Peyer's patch (tissue), 4 donors: ENCODE results near the gene GALNT2. TPM values are rescaled to one million over a fixed set of nuclear protein-coding genes. Genes with fewer than 3 reads are reported as not detected.

ENCODE experiments used
- DNase-seq, 3 donors: peaks; one replicate each; pipeline ENCODE4 v3.0.0-alpha.2; 2017 to 2019
- H3K27ac ChIP-seq, 4 donors: fragments of 200-600 bp; sonication (generic); one replicate each; pipeline ENCODE4 v1.5.1; 2016 to 2019
- H3K27me3 ChIP-seq, 2 donors: fragments of 200-600 bp; sonication (generic); one replicate each; pipeline ENCODE4 v1.5.1; 2019
- H3K36me3 ChIP-seq, 3 donors: fragments of 200-600 bp; sonication (generic); one replicate each; pipeline ENCODE4 v1.5.1; 2016 to 2019
- H3K4me1 ChIP-seq, 4 donors: fragments of 200-600 bp; sonication (generic); one replicate each; pipeline ENCODE4 v1.5.1; 2016 to 2019
- H3K4me3 ChIP-seq, 4 donors: fragments of 200-600 bp; sonication (generic); 1 replicate in 3 of 4; 2 replicates in 1 of 4; pipeline ENCODE4 v1.5.1; 2016 to 2019; ENCODE audit warnings: mild to moderate bottlenecking in 1 of 4
- H3K9me3 ChIP-seq, 4 donors: fragments of 200-600 bp; sonication (generic); one replicate each; pipeline ENCODE4 v1.5.1; 2016 to 2019; ENCODE audit warnings: mild to moderate bottlenecking in 1 of 4
- CTCF ChIP-seq, 6 experiments: fragments of 450-650 bp in 4 of 6; fragments of 200-600 bp in 2 of 6; sonication (generic) in 1 of 6; IDR thresholded peaks; one replicate each; pipeline ENCODE4 v1.5.1; 2017 to 2019; ENCODE audit warnings: antibody characterized with exemption in 6 of 6, mild to moderate bottlenecking in 3 of 6, moderate library complexity in 1 of 6
- POLR2A ChIP-seq, 2 donors: fragments of 450-650 bp; IDR thresholded peaks; one replicate each; pipeline ENCODE4 v1.5.1; 2017; ENCODE audit warnings: antibody characterized with exemption in 2 of 2, mild to moderate bottlenecking in 2 of 2, moderate library complexity in 2 of 2
- total RNA-seq, 4 donors: library from RNA; depleted of rRNA; stranded (reverse); fragments of >200 nt; gene quantifications; one replicate each; pipeline ENCODE4 v1.1.0, GENCODE V29; 2016

The GALNT2 gene
- total RNA-seq, 4 donors from 2014 or later: 36.3 to 52.5 (median 43.6) TPM

- H3K36me3 ChIP-seq: no peaks in the 10 kb centered on the region
- no peak overlapping the region for H3K4me3 ChIP-seq
- DNase-seq: no peak
- TF ChIP-seq CTCF (IDR thresholded peaks at IDR 0.05) (no peak), POLR2A (IDR thresholded peaks at IDR 0.05) (no peak)
- peaks cover 0 to 21% (median 4%) of the 10 kb centered on the region in 4 donors for H3K4me1 ChIP-seq
- H3K27ac ChIP-seq: no peak overlapping the region
- H3K27me3 ChIP-seq: no peaks in the 10 kb centered on the region
- no peaks in the 10 kb centered on the region for H3K9me3 ChIP-seq
These were observed 236.0 kb downstream of the GALNT2 start for GRCh38 chr1:230303069-230303468.

- Histone ChIP-seq H3K4me3 (no peak overlapping the region), H3K9me3 (no peaks in the 10 kb centered on the region), H3K36me3 (no peaks in the 10 kb centered on the region), H3K27me3 (no peaks in the 10 kb centered on the region), H3K27ac (no peak overlapping the region), H3K4me1 (peaks cover 0 to 24% (median 4%) of the 10 kb centered on the region in 4 donors)
- no peak for DNase-seq
- TF ChIP-seq POLR2A (IDR thresholded peaks at IDR 0.05) (no peak), CTCF (IDR thresholded peaks at IDR 0.05) (no peak)
These were observed 236.8 kb downstream of the GALNT2 start for GRCh38 chr1:230303822-230304221.

- Histone ChIP-seq H3K4me3 (no peak overlapping the region), H3K36me3 (no peaks in the 10 kb centered on the region), H3K4me1 (peaks cover 0 to 15% (median 0%) of the 10 kb centered on the region in 4 donors), H3K27ac (no peak overlapping the region), H3K9me3 (no peaks in the 10 kb centered on the region), H3K27me3 (no peaks in the 10 kb centered on the region)
- TF ChIP-seq POLR2A (IDR thresholded peaks at IDR 0.05) (no peak), CTCF (IDR thresholded peaks at IDR 0.05) (peak in 1 of 6 experiments; percentile 13)
- peak in 1 of 3 donors; percentile 31 for DNase-seq
These were observed 239.1 kb downstream of the GALNT2 start for GRCh38 chr1:230306169-230306568.

- DNase-seq: no peak
- no peaks in the 10 kb centered on the region for H3K36me3 ChIP-seq
- TF ChIP-seq POLR2A (IDR thresholded peaks at IDR 0.05) (no peak), CTCF (IDR thresholded peaks at IDR 0.05) (no peak)
These were observed 240.2 kb downstream of the GALNT2 start for GRCh38 chr1:230307213-230307612.

GRCh38 chr1:230308039-230308438 is 241.0 kb downstream of the GALNT2 start:
- TF ChIP-seq CTCF (IDR thresholded peaks at IDR 0.05) (no peak), POLR2A (IDR thresholded peaks at IDR 0.05) (no peak)
- peak overlapping the region in 1 of 4 donors; percentile 16 for H3K27ac ChIP-seq
- peaks cover 0 to 14% (median 0%) of the 10 kb centered on the region in 4 donors for H3K4me1 ChIP-seq
- no peaks in the 10 kb centered on the region for H3K27me3 ChIP-seq
- no peaks in the 10 kb centered on the region for H3K9me3 ChIP-seq
- H3K36me3 ChIP-seq: no peaks in the 10 kb centered on the region
- no peak overlapping the region for H3K4me3 ChIP-seq
- DNase-seq: peak in 2 of 3 donors; percentile 92 to 93

More at GRCh38 chr1:230307213-230307612, 240.2 kb downstream of the GALNT2 start:
- no peak overlapping the region for H3K27ac ChIP-seq
- peaks cover 0 to 14% (median 0%) of the 10 kb centered on the region in 4 donors for H3K4me1 ChIP-seq
- H3K27me3 ChIP-seq: no peaks in the 10 kb centered on the region
- H3K9me3 ChIP-seq: no peaks in the 10 kb centered on the region
- H3K4me3 ChIP-seq: no peak overlapping the region

GRCh38 chr1:230308821-230309220 is 241.8 kb downstream of the GALNT2 start:
- no peak for DNase-seq
- no peaks in the 10 kb centered on the region for H3K27me3 ChIP-seq
- no peaks in the 10 kb centered on the region for H3K36me3 ChIP-seq
- no peaks in the 10 kb centered on the region for H3K9me3 ChIP-seq
- TF ChIP-seq POLR2A (IDR thresholded peaks at IDR 0.05) (no peak), CTCF (IDR thresholded peaks at IDR 0.05) (no peak)
- no peak overlapping the region for H3K27ac ChIP-seq
- H3K4me3 ChIP-seq: no peak overlapping the region
- peaks cover 0 to 14% (median 0%) of the 10 kb centered on the region in 4 donors for H3K4me1 ChIP-seq
